ENCODE measurements around the gene NFKBIB.
A peak's percentile ranks its signal among the peaks of the same experiment; 100 is the strongest.
"Not testable (repeated sequence)": the region's sequence is repeated elsewhere in the genome, so short reads cannot be mapped to it uniquely, and the experiment has no call there.

Gene NFKBIB

GRCh38 chr19:38861368-38861767 lies 38.4 kb upstream of the NFKBIB start:
- DNase-seq (ENCODE audit: low read depth): no peak
- H3K27me3 ChIP-seq (replicated peaks; ENCODE audit: control insufficient read depth, insufficient read depth, low read length): no peaks in the 10 kb centered on the region
- no peaks in the 10 kb centered on the region for H3K9me3 ChIP-seq (ENCODE audit: control insufficient read depth, low read length)

DNA sequence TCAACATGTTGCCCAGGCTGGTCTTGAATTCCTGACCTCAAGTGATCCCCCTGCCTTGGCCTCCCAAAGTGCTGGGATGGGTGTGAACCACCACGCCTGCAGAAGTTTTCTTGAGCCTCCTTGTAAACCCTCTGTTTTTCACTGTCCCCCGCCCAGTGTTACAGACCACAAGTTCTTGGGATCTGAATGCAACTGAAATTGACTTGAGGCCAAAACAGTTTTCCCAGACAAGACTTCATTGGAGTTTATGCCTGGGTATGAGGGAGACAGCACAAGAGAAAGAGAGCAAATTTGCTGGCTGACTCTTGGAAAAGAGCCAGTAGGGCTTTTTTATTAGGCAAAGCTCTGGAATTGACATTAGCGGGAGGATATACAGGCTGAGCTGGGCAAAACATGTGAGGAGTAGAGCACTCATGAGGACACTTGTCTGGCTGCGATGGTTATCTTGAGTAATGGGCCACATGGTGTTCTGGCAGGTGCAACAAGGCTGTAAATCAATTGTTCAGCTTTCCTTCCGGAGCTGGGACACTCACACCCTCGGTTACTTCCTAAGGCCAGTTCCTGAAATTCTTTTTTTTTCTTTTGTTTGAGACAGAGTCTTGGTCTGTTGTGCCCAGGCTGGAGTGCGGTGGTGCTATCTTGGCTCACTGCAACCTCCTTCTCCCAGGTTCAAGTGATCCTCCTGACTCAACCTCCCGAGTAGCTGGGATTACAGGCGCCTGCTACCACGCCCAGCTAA lies 37.3 kb upstream of the NFKBIB start:
- Histone ChIP-seq H3K9me3 (ENCODE audit: control insufficient read depth, low read length) (no peaks in the 10 kb centered on the region), H3K27me3 (replicated peaks; ENCODE audit: control insufficient read depth, insufficient read depth, low read length) (no peaks in the 10 kb centered on the region), H3K4me1 (ENCODE audit: control insufficient read depth, insufficient read depth, low read length) (peaks cover 14% of the 10 kb centered on the region), H3K4me3 (ENCODE audit: low read length) (no peak overlapping the region), H3K36me3 (ENCODE audit: control insufficient read depth, insufficient read depth, low read length, severe bottlenecking) (no peaks in the 10 kb centered on the region), H3K9ac (ENCODE audit: low read length) (no peak overlapping the region)
- no peak for DNase-seq (ENCODE audit: low read depth)

More at GRCh38 chr19:38861368-38861767, 38.4 kb upstream of the NFKBIB start:
- Histone ChIP-seq H3K4me1 (ENCODE audit: control insufficient read depth, insufficient read depth, low read length) (peaks cover 14% of the 10 kb centered on the region), H3K9ac (ENCODE audit: low read length) (no peak overlapping the region), H3K4me3 (ENCODE audit: low read length) (no peak overlapping the region), H3K36me3 (ENCODE audit: control insufficient read depth, insufficient read depth, low read length, severe bottlenecking) (no peaks in the 10 kb centered on the region)

DNA sequence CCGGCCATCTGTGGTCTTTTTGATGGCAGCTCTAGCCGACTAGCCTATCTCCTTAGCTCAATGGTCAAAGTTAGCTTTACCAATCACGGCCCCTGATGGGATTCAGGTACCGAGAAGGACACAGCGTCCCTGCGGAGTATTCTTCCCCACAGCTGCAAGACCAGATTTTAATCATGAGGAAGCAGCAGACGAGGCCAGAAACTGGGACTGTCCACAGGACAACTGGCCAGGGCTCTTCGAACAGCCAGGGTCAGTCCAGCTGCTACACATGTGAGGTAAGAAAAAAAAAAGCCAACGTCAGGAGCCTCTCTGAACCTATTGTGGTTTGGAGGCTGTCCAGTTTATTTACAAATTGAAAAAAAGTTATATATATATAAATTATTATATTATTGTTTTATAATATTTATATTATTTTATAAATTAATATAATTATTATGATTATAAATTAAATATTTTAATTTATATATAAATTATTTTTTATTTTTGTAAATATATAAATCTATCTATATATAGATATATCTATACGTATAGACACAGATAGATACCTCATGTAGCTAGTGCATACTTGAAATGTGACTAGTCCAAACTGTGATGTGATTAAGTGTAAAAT lies 32.5 kb upstream of the NFKBIB start:
- Histone ChIP-seq H3K9me3 (ENCODE audit: control insufficient read depth, low read length) (no peaks in the 10 kb centered on the region), H3K4me3 (ENCODE audit: low read length) (no peak overlapping the region), H3K4me1 (ENCODE audit: control insufficient read depth, insufficient read depth, low read length) (peaks cover 17% of the 10 kb centered on the region), H3K27me3 (replicated peaks; ENCODE audit: control insufficient read depth, insufficient read depth, low read length) (peaks cover 8% of the 10 kb centered on the region), H3K9ac (ENCODE audit: low read length) (no peak overlapping the region), H3K36me3 (ENCODE audit: control insufficient read depth, insufficient read depth, low read length, severe bottlenecking) (no peaks in the 10 kb centered on the region)
- DNase-seq (ENCODE audit: low read depth): no peak

DNA sequence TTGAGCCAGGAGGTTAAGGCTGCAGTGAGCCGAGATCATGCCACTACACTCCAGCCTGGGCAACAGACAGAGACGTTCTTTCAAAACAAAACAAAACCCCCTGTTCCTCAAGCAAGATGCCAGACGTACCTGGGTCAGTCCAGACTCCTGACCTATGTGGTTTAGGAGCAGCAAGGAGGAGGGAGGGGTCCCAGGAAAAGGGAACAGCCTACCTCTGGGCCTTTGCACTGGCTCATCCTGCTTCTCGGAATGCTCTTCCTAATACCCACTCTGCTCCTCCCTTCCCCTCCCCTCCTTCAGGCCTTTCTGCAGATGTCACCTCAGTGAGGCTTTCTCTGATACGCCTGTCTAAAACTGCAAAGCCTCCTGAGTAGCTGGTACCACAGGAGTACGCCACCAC lies 31.2 kb upstream of the NFKBIB start:
- H3K4me3 ChIP-seq (ENCODE audit: low read length): no peak overlapping the region
- peaks cover 8% of the 10 kb centered on the region for H3K4me1 ChIP-seq (ENCODE audit: control insufficient read depth, insufficient read depth, low read length)
- DNase-seq (ENCODE audit: low read depth): no peak
- no peaks in the 10 kb centered on the region for H3K36me3 ChIP-seq (ENCODE audit: control insufficient read depth, insufficient read depth, low read length, severe bottlenecking)
- H3K9me3 ChIP-seq (ENCODE audit: control insufficient read depth, low read length): no peaks in the 10 kb centered on the region
- H3K9ac ChIP-seq (ENCODE audit: low read length): no peak overlapping the region
- H3K27me3 ChIP-seq (replicated peaks; ENCODE audit: control insufficient read depth, insufficient read depth, low read length): peaks cover 8% of the 10 kb centered on the region

- Histone ChIP-seq H3K4me3 (ENCODE audit: low read length) (peak overlapping the region; percentile 77), H3K9me3 (ENCODE audit: control insufficient read depth, low read length) (no peaks in the 10 kb centered on the region), H3K27me3 (replicated peaks; ENCODE audit: control insufficient read depth, insufficient read depth, low read length) (peaks cover 8% of the 10 kb centered on the region), H3K4me1 (ENCODE audit: control insufficient read depth, insufficient read depth, low read length) (peaks cover 8% of the 10 kb centered on the region), H3K9ac (ENCODE audit: low read length) (peak overlapping the region; percentile 56), H3K36me3 (ENCODE audit: control insufficient read depth, insufficient read depth, low read length, severe bottlenecking) (no peaks in the 10 kb centered on the region)
- no peak for DNase-seq (ENCODE audit: low read depth)
Observed at GRCh38 chr19:38869160-38869835, 30.5 kb upstream of the NFKBIB start.

DNA sequence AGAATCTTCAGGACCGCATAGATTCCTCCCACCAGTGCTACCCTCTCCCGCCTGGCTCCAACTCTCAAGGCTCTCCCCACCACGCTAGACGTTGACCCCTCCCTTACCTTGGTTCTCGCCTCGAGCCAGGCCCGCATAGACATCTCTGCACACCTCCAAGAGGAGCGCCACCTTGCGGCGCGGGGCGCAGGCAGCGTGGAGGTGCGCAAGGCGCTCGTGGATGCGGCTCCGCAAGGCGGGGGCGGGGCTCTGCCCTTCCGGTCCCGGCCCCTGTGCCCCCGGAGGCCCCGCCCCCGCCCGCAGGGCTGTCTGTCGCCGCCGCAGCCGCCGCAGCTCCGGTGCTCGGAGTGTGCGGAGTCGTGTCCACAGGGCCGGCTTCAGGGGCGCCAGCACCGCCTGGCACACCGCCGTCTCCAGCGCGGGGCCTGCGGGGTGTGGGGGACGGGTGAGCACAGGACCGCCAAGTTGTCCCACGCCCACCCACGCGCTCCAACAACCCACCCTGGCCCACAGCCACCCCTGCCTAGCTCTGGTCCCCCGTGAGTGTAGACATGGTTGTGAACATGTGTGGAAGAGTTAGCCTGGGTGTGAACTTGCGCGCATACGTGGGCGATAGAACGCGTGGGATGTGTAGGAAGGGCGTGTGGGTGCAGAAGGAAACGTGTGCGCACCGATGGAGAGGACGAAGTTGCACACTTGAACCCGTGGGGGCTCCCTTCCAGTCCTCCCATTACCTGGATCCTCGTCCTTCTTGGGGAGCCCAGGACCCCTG lies 29.7 kb upstream of the NFKBIB start:
- Histone ChIP-seq H3K36me3 (ENCODE audit: control insufficient read depth, insufficient read depth, low read length, severe bottlenecking) (no peaks in the 10 kb centered on the region), H3K4me1 (ENCODE audit: control insufficient read depth, insufficient read depth, low read length) (peaks cover 8% of the 10 kb centered on the region), H3K27me3 (replicated peaks; ENCODE audit: control insufficient read depth, insufficient read depth, low read length) (peaks cover 8% of the 10 kb centered on the region), H3K9ac (ENCODE audit: low read length) (peak overlapping the region; percentile 56), H3K4me3 (ENCODE audit: low read length) (peak overlapping the region; percentile 77), H3K9me3 (ENCODE audit: control insufficient read depth, low read length) (no peaks in the 10 kb centered on the region)
- peak; percentile 83 for DNase-seq (ENCODE audit: low read depth)

DNA sequence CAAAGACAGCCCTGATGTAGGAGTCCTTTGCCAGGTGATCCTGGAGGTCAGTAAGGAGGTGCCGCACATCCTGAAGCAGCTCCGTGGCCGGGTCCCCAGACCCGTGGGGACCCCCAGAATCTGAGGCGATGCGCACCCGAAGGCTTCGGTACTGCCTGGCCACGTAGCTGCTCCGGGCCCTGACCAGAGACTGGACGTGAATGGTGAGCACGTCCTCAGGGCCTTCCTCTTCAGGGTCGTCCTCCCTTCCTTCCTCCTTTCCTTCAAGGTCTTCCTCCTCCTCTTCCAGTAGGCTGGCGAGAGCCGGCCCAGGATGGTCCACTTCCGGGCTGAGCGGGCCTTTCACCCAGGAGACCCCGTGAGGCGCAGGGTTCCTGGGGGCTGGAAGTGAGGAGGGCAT lies 29.2 kb upstream of the NFKBIB start:
- DNase-seq (ENCODE audit: low read depth): no peak
- H3K4me1 ChIP-seq (ENCODE audit: control insufficient read depth, insufficient read depth, low read length): peaks cover 8% of the 10 kb centered on the region
- H3K9ac ChIP-seq (ENCODE audit: low read length): no peak overlapping the region
- no peaks in the 10 kb centered on the region for H3K36me3 ChIP-seq (ENCODE audit: control insufficient read depth, insufficient read depth, low read length, severe bottlenecking)
- H3K27me3 ChIP-seq (replicated peaks; ENCODE audit: control insufficient read depth, insufficient read depth, low read length): peaks cover 8% of the 10 kb centered on the region
- no peak overlapping the region for H3K4me3 ChIP-seq (ENCODE audit: low read length)
- no peaks in the 10 kb centered on the region for H3K9me3 ChIP-seq (ENCODE audit: control insufficient read depth, low read length)

- not testable (repeated sequence) for H3K4me3 ChIP-seq (ENCODE audit: low read length); H3K9ac ChIP-seq (ENCODE audit: low read length); H3K36me3 ChIP-seq (ENCODE audit: control insufficient read depth, insufficient read depth, low read length, severe bottlenecking); DNase-seq (ENCODE audit: low read depth); H3K9me3 ChIP-seq (ENCODE audit: control insufficient read depth, low read length); H3K4me1 ChIP-seq (ENCODE audit: control insufficient read depth, insufficient read depth, low read length); H3K27me3 ChIP-seq (replicated peaks; ENCODE audit: control insufficient read depth, insufficient read depth, low read length)
Observed at GRCh38 chr19:38873400-38873799, 26.4 kb upstream of the NFKBIB start.

GRCh38 chr19:38875656-38876395 lies 23.9 kb upstream of the NFKBIB start:
- H3K36me3 ChIP-seq (ENCODE audit: control insufficient read depth, insufficient read depth, low read length, severe bottlenecking): no peaks in the 10 kb centered on the region

GRCh38 chr19:38877781-38878574 lies 21.8 kb upstream of the NFKBIB start, which contains the start of gene RINL:
RINL (minus strand) TSS chr19:38878275; CDS start chr19:38876742, 1,533 bp downstream.
- no peaks in the 10 kb centered on the region for H3K27me3 ChIP-seq (replicated peaks; ENCODE audit: control insufficient read depth, insufficient read depth, low read length)
- no peak within 1 kb of the TSS for H3K9ac ChIP-seq (ENCODE audit: low read length)
- no peak for DNase-seq (ENCODE audit: low read depth)
- peaks cover 8% of the 10 kb centered on the region for H3K36me3 ChIP-seq (ENCODE audit: control insufficient read depth, insufficient read depth, low read length, severe bottlenecking)
- H3K9me3 ChIP-seq (ENCODE audit: control insufficient read depth, low read length): no peaks in the 10 kb centered on the region
- no peak within 1 kb of the TSS for H3K4me3 ChIP-seq (ENCODE audit: low read length)
- no peaks in the 10 kb centered on the region for H3K4me1 ChIP-seq (ENCODE audit: control insufficient read depth, insufficient read depth, low read length)

More at GRCh38 chr19:38875656-38876395, 23.9 kb upstream of the NFKBIB start:
- no peak overlapping the region for H3K9ac ChIP-seq (ENCODE audit: low read length)
- DNase-seq (ENCODE audit: low read depth): no peak
- no peaks in the 10 kb centered on the region for H3K4me1 ChIP-seq (ENCODE audit: control insufficient read depth, insufficient read depth, low read length)
- H3K4me3 ChIP-seq (ENCODE audit: low read length): no peak overlapping the region
- H3K27me3 ChIP-seq (replicated peaks; ENCODE audit: control insufficient read depth, insufficient read depth, low read length): no peaks in the 10 kb centered on the region
- no peaks in the 10 kb centered on the region for H3K9me3 ChIP-seq (ENCODE audit: control insufficient read depth, low read length)
